ENCODE measurements around the gene TRMT112.

The TRMT112 gene

DNA sequence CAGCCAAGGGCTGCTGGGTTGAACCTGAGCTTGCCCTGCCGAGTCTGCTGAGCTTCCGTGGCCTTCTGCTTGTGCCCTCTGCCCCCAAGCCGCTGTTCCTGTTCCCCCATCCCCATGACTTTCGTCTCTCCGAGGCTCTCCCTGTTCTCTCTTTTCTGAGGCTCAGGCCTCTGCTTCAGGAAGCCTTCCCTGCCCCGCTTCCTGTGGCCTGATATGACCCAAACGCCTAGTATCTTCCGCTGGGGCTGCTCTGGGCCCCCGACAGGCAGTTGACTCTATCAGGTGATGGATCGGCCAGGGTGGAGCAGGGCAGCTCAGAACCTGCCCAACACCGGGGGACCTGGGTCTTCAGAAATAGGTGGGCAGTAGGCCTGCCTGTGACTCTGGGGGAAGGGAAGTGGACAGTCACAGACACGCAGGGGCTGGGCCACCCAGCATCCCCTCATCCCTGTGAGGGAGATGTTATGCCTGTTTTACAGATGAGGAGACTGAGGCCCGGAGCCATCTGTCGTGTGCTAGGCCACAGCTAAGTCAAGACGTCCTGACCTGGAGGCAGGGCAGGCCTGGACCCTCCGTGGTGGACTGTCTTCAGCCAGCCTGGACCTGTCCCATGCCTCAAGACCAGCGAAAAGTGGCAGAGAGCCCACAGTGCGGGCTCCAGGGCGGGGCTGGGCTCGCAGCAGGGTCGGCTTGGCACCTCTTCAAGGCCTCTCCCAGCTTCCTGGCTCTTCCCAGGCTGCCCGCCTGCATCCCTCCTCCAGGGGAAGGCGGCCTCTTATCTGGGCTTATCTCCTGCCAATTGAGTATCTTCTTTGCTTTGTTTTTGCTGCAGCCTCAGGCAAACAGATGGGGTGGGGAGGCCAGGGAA, 49.1 kb downstream of the TRMT112 start:
- DNase-seq: no peak

DNA sequence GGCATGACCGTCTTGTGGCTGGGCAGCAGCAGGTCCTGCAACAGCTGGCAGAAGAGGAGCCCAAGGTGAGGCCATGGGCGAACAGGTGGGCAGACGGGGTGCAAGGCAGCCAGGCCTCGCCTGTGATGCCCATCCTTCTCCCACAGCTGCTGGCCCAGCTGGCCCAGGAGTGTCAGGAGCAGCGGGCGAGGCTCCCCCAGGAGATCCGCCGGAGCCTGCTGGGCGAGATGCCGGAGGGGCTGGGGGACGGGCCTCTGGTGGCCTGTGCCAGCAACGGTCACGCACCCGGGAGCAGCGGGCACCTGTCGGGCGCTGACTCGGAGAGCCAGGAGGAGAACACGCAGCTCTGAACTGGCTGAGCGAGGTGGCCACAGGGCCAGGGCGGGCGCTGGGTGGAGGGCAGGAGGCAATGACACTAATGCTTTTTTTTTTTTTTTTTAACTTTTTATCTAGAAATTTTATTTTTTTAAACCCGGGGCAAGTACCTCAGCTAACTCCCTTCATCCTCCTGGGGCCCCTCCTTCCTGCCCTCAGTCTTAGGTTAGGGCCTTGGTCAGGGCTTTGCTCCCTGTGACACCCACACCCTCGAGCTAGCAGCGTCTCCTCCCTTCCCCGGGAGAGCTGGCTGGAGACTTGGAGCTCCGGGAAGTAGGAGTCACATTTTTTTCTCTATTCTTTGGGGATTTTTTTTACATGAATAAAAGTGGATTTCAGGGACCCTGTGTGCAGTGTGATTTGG, 50.0 kb downstream of the TRMT112 start:
- DNase-seq: no peak

Measured in suppressor macrophage treated with lipopolysaccharide for 4 hours (primary cell).